ENCODE data around the gene PROM2. TPM values are rescaled to one million over a fixed set of nuclear protein-coding genes. Genes with fewer than 3 reads are reported as not detected.

Gene PROM2
- total RNA-seq, 1 donor from 2014 or later, result 0.93 TPM

- Mint-ChIP-seq H3K27me3 (no peaks in the 10 kb centered on the region), H3K27ac (no peak overlapping the region), H3K4me3 (no peak overlapping the region), H3K36me3 (ENCODE audit: low read depth) (no peaks in the 10 kb centered on the region), H3K9me3 (no peaks in the 10 kb centered on the region), H3K4me1 (no peaks in the 10 kb centered on the region)
- TF ChIP-seq CTCF (IDR thresholded peaks at IDR 0.05), result no peak
- intact Hi-C loops (cut with micrococcal nuclease), result no loop called here
- ATAC-seq (ENCODE audit: low read depth), result no peak
- peak; percentile 7 for DNase-seq
- POLR2A ChIA-PET, result no interaction called here
- CTCF ChIA-PET, result no interaction called here
These were observed 3.6 kb upstream of the PROM2 start for GRCh38 chr2:95270541-95271081.

- ATAC-seq (ENCODE audit: low read depth) (no peak), DNase-seq (peak; percentile 1)
- no peak overlapping the region for H3K4me3 Mint-ChIP-seq
- H3K27me3 Mint-ChIP-seq, result no peaks in the 10 kb centered on the region
- no peaks in the 10 kb centered on the region for H3K4me1 Mint-ChIP-seq
- H3K27ac Mint-ChIP-seq, result no peak overlapping the region
- ChIA-PET POLR2A (no interaction called here), CTCF (no interaction called here)
- no peaks in the 10 kb centered on the region for H3K9me3 Mint-ChIP-seq
- H3K36me3 Mint-ChIP-seq (ENCODE audit: low read depth), result no peaks in the 10 kb centered on the region
- TF ChIP-seq CTCF (IDR thresholded peaks at IDR 0.05), result no peak
- intact Hi-C loops (cut with micrococcal nuclease), result no loop called here
These were observed 2.8 kb upstream of the PROM2 start for GRCh38 chr2:95271381-95271971.

GRCh38 chr2:95272299-95272751 is 1.9 kb upstream of the PROM2 start:
- POLR2A ChIA-PET, result no interaction called here
- H3K4me3 Mint-ChIP-seq, result no peak overlapping the region
- H3K4me1 Mint-ChIP-seq, result no peaks in the 10 kb centered on the region
- TF ChIP-seq CTCF (IDR thresholded peaks at IDR 0.05), result no peak
- no peaks in the 10 kb centered on the region for H3K9me3 Mint-ChIP-seq
- CTCF ChIA-PET, result no interaction called here
- no peaks in the 10 kb centered on the region for H3K36me3 Mint-ChIP-seq (ENCODE audit: low read depth)
- ATAC-seq (ENCODE audit: low read depth) (no peak), DNase-seq (no peak)
- H3K27me3 Mint-ChIP-seq, result no peaks in the 10 kb centered on the region
- H3K27ac Mint-ChIP-seq, result no peak overlapping the region
- intact Hi-C loops (cut with micrococcal nuclease), result no loop called here

GRCh38 chr2:95272781-95273180 is 1.5 kb upstream of the PROM2 start:
- ChIA-PET POLR2A (no interaction called here), CTCF (no interaction called here)
- no peaks in the 10 kb centered on the region for H3K27me3 Mint-ChIP-seq
- H3K36me3 Mint-ChIP-seq (ENCODE audit: low read depth), result no peaks in the 10 kb centered on the region
- no peak for TF ChIP-seq CTCF (IDR thresholded peaks at IDR 0.05)
- no peaks in the 10 kb centered on the region for H3K9me3 Mint-ChIP-seq
- intact Hi-C loops (cut with micrococcal nuclease), result no loop called here
- no peak overlapping the region for H3K27ac Mint-ChIP-seq
- H3K4me1 Mint-ChIP-seq, result no peaks in the 10 kb centered on the region
- DNase-seq (peak; percentile 9), ATAC-seq (ENCODE audit: low read depth) (no peak)
- H3K4me3 Mint-ChIP-seq, result no peak overlapping the region

- peak; percentile 9 for DNase-seq
- intact Hi-C loops (cut with micrococcal nuclease), result no loop called here
These were observed 521 bp upstream of the PROM2 start for GRCh38 chr2:95273566-95274290.

More at GRCh38 chr2:95273566-95274290, 521 bp upstream of the PROM2 start:
- ChIA-PET POLR2A (no interaction called here), CTCF (no interaction called here)
- H3K27ac Mint-ChIP-seq, result no peak overlapping the region
- no peaks in the 10 kb centered on the region for H3K36me3 Mint-ChIP-seq (ENCODE audit: low read depth)
- TF ChIP-seq CTCF (IDR thresholded peaks at IDR 0.05), result no peak
- no peaks in the 10 kb centered on the region for H3K4me1 Mint-ChIP-seq
- no peaks in the 10 kb centered on the region for H3K27me3 Mint-ChIP-seq
- no peak overlapping the region for H3K4me3 Mint-ChIP-seq
- ATAC-seq (ENCODE audit: low read depth), result no peak
- H3K9me3 Mint-ChIP-seq, result no peaks in the 10 kb centered on the region
